ENCODE measurements around the gene MAP4K3.

MAP4K3 gene

GRCh38 chr2:39234754-39235153 lies 202.3 kb downstream of the MAP4K3 start:
- DNase-seq = no peak

GRCh38 chr2:39232141-39232540 lies 204.9 kb downstream of the MAP4K3 start:
- no peak for DNase-seq

GRCh38 chr2:39228413-39229209 lies 208.5 kb downstream of the MAP4K3 start:
- no peak for DNase-seq

- peak; percentile 71 for DNase-seq
These were observed 209.3 kb downstream of the MAP4K3 start for GRCh38 chr2:39227628-39228412.

- DNase-seq = no peak
These were observed 211.5 kb downstream of the MAP4K3 start for GRCh38 chr2:39225567-39225966.

- DNase-seq = no peak
These were observed 213.2 kb downstream of the MAP4K3 start for GRCh38 chr2:39223909-39224308.

GRCh38 chr2:39221459-39221858 lies 215.6 kb downstream of the MAP4K3 start:
- no peak for DNase-seq

- no peak for DNase-seq
These were observed 216.9 kb downstream of the MAP4K3 start for GRCh38 chr2:39220136-39220535.

- DNase-seq = no peak
These were observed 218.7 kb downstream of the MAP4K3 start for GRCh38 chr2:39218391-39218790.

- DNase-seq = no peak
These were observed 219.9 kb downstream of the MAP4K3 start for GRCh38 chr2:39217192-39217550.

GRCh38 chr2:39216346-39217191 lies 220.5 kb downstream of the MAP4K3 start:
- DNase-seq = no peak

GRCh38 chr2:39215545-39215944 lies 221.5 kb downstream of the MAP4K3 start:
- no peak for DNase-seq

GRCh38 chr2:39213015-39213414 lies 224.1 kb downstream of the MAP4K3 start:
- no peak for DNase-seq

GRCh38 chr2:39210846-39211245 lies 226.2 kb downstream of the MAP4K3 start:
- no peak for DNase-seq

- no peak for DNase-seq
These were observed 233.7 kb downstream of the MAP4K3 start for GRCh38 chr2:39203382-39203781.

GRCh38 chr2:39202639-39203369 lies 234.3 kb downstream of the MAP4K3 start:
- DNase-seq = peak; percentile 10
